ENCODE results near the gene ISX. TPM values are rescaled to one million over a fixed set of nuclear protein-coding genes. Genes with fewer than 3 reads are reported as not detected.

ISX gene
- polyA plus RNA-seq, 2 donors: not detected

DNA sequence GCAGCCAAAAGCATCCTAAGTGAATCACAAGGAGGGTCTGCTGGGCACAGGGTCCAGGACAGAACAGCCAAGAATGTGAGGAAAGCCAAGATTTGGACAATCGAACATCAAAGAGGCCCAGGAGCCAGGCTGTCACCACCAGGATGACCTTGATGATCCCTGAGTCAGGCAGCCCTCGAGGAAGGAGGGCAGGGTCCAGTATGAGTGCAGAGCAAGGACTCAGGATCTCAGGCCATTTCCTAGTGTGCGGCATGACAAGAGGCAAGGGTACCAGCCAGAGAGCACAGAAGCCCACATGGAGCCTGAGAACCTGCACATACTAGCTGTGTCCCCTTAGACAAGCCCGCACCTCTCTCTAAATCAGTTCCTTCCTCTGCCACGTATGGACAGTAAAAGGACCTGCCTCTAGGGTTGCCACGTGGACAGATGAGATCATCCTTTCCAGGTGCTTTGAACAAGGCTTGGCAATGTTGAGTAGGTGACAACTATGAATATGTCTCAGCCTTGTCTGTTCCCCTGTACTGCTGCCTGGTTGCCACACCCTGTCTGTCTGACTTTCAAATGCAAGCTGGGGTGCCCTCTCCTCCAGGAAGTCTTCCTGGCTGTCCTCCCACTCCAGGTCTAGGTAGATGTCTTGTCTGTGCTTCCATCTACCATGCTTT is 32.2 kb upstream of the ISX start:
- H3K4me3 ChIP-seq (ENCODE audit: low read depth in 1 of 2, low read length in 2 of 2): no peak overlapping the region
- no peaks in the 10 kb centered on the region for H3K9me3 ChIP-seq (ENCODE audit: control insufficient read depth in 2 of 2, insufficient read depth in 1 of 2, low read depth in 1 of 2, low read length in 1 of 2)
- peaks cover 0 to 4% of the 10 kb centered on the region in 2 donors for H3K27me3 ChIP-seq (ENCODE audit: control insufficient read depth in 1 of 2, insufficient read depth in 2 of 2, low read length in 2 of 2)
- 70 to 75% methylated on average over 6 of the region's 6 CpGs for WGBS, 2 donors
- H3K36me3 ChIP-seq (ENCODE audit: control insufficient read depth in 2 of 2, insufficient read depth in 2 of 2, low read length in 1 of 2): no peaks in the 10 kb centered on the region
- no peak overlapping the region for H3K27ac ChIP-seq (ENCODE audit: low read depth in 2 of 2, low read length in 1 of 2)
- no peaks in the 10 kb centered on the region for H3K4me1 ChIP-seq (ENCODE audit: control insufficient read depth in 2 of 2, insufficient read depth in 2 of 2, low read length in 1 of 2)

GRCh38 chr22:35034963-35035362 is 31.0 kb upstream of the ISX start:
- no peak overlapping the region for H3K27ac ChIP-seq (ENCODE audit: low read depth in 2 of 2, low read length in 1 of 2)
- H3K9me3 ChIP-seq (ENCODE audit: control insufficient read depth in 2 of 2, insufficient read depth in 1 of 2, low read depth in 1 of 2, low read length in 1 of 2): no peaks in the 10 kb centered on the region
- no peak overlapping the region for H3K4me3 ChIP-seq (ENCODE audit: low read depth in 1 of 2, low read length in 2 of 2)
- peaks cover 0 to 4% of the 10 kb centered on the region in 2 donors for H3K27me3 ChIP-seq (ENCODE audit: control insufficient read depth in 1 of 2, insufficient read depth in 2 of 2, low read length in 2 of 2)
- WGBS, 2 donors: 44 to 46% methylated on average over 3 of the region's 3 CpGs
- no peaks in the 10 kb centered on the region for H3K4me1 ChIP-seq (ENCODE audit: control insufficient read depth in 2 of 2, insufficient read depth in 2 of 2, low read length in 1 of 2)
- no peaks in the 10 kb centered on the region for H3K36me3 ChIP-seq (ENCODE audit: control insufficient read depth in 2 of 2, insufficient read depth in 2 of 2, low read length in 1 of 2)

- Histone ChIP-seq H3K9me3 (ENCODE audit: control insufficient read depth in 2 of 2, insufficient read depth in 1 of 2, low read depth in 1 of 2, low read length in 1 of 2) (no peaks in the 10 kb centered on the region), H3K36me3 (ENCODE audit: control insufficient read depth in 2 of 2, insufficient read depth in 2 of 2, low read length in 1 of 2) (no peaks in the 10 kb centered on the region), H3K27ac (ENCODE audit: low read depth in 2 of 2, low read length in 1 of 2) (no peak overlapping the region), H3K27me3 (ENCODE audit: control insufficient read depth in 1 of 2, insufficient read depth in 2 of 2, low read length in 2 of 2) (peaks cover 0 to 4% of the 10 kb centered on the region in 2 donors), H3K4me3 (ENCODE audit: low read depth in 1 of 2, low read length in 2 of 2) (no peak overlapping the region), H3K4me1 (ENCODE audit: control insufficient read depth in 2 of 2, insufficient read depth in 2 of 2, low read length in 1 of 2) (no peaks in the 10 kb centered on the region)
- WGBS, 2 donors: 63 to 64% methylated on average over 4 of the region's 4 CpGs
Measured at GRCh38 chr22:35037089-35037488, 28.9 kb upstream of the ISX start.

GRCh38 chr22:35039625-35040024 is 26.3 kb upstream of the ISX start:
- H3K4me1 ChIP-seq (ENCODE audit: control insufficient read depth in 2 of 2, insufficient read depth in 2 of 2, low read length in 1 of 2): no peaks in the 10 kb centered on the region
- no peak overlapping the region for H3K4me3 ChIP-seq (ENCODE audit: low read depth in 1 of 2, low read length in 2 of 2)
- WGBS, 2 donors: 51 to 67% methylated on average over 10 of the region's 10 CpGs
- no peaks in the 10 kb centered on the region for H3K36me3 ChIP-seq (ENCODE audit: control insufficient read depth in 2 of 2, insufficient read depth in 2 of 2, low read length in 1 of 2)
- H3K27me3 ChIP-seq (ENCODE audit: control insufficient read depth in 1 of 2, insufficient read depth in 2 of 2, low read length in 2 of 2): no peaks in the 10 kb centered on the region
- H3K9me3 ChIP-seq (ENCODE audit: control insufficient read depth in 2 of 2, insufficient read depth in 1 of 2, low read depth in 1 of 2, low read length in 1 of 2): no peaks in the 10 kb centered on the region
- H3K27ac ChIP-seq (ENCODE audit: low read depth in 2 of 2, low read length in 1 of 2): no peak overlapping the region

DNA sequence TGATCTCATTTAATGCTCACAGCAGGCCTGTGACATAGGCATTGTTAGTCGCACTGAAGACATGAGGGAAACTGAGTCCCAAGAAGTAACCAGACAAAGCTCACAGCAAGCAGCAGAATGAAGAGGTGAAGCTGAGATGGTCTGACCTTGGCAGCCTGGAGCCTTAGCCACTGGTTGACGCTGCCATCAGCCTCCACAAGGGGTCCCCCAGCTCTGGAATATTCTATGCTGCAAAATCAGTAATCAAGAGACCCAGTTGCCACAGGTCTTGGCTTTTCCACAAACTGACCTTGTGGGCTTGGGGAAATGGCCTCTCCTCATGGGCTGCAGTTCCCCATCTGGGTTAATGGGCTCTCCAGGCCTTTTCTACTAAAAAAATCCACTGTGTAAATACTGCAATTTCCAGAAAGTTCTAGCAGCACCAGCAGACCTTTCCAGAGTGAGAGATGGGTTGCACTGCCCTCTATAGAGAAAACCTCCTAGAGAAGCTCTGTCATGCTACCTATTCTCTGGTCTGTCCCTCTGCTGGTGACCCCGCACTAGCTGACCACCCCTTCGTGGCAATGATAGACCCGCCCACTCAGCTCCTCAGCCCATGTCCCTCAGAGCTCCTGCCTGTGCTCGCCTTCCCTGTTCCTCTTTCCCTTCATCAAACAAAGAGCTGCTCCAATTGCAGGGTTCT is 22.6 kb upstream of the ISX start:
- Histone ChIP-seq H3K27ac (ENCODE audit: low read depth in 2 of 2, low read length in 1 of 2) (no peak overlapping the region), H3K27me3 (ENCODE audit: control insufficient read depth in 1 of 2, insufficient read depth in 2 of 2, low read length in 2 of 2) (no peaks in the 10 kb centered on the region), H3K4me1 (ENCODE audit: control insufficient read depth in 2 of 2, insufficient read depth in 2 of 2, low read length in 1 of 2) (no peaks in the 10 kb centered on the region), H3K9me3 (ENCODE audit: control insufficient read depth in 2 of 2, insufficient read depth in 1 of 2, low read depth in 1 of 2, low read length in 1 of 2) (no peaks in the 10 kb centered on the region), H3K36me3 (ENCODE audit: control insufficient read depth in 2 of 2, insufficient read depth in 2 of 2, low read length in 1 of 2) (no peaks in the 10 kb centered on the region), H3K4me3 (ENCODE audit: low read depth in 1 of 2, low read length in 2 of 2) (no peak overlapping the region)
- WGBS, 2 donors: 77 to 81% methylated on average over 6 of the region's 6 CpGs

GRCh38 chr22:35043934-35044319 is 22.0 kb upstream of the ISX start:
- WGBS, 2 donors: 47 to 62% methylated on average over 2 of the region's 2 CpGs
- H3K4me3 ChIP-seq (ENCODE audit: low read depth in 1 of 2, low read length in 2 of 2): no peak overlapping the region
- no peaks in the 10 kb centered on the region for H3K9me3 ChIP-seq (ENCODE audit: control insufficient read depth in 2 of 2, insufficient read depth in 1 of 2, low read depth in 1 of 2, low read length in 1 of 2)
- no peaks in the 10 kb centered on the region for H3K27me3 ChIP-seq (ENCODE audit: control insufficient read depth in 1 of 2, insufficient read depth in 2 of 2, low read length in 2 of 2)
- H3K27ac ChIP-seq (ENCODE audit: low read depth in 2 of 2, low read length in 1 of 2): no peak overlapping the region
- H3K36me3 ChIP-seq (ENCODE audit: control insufficient read depth in 2 of 2, insufficient read depth in 2 of 2, low read length in 1 of 2): no peaks in the 10 kb centered on the region
- H3K4me1 ChIP-seq (ENCODE audit: control insufficient read depth in 2 of 2, insufficient read depth in 2 of 2, low read length in 1 of 2): no peaks in the 10 kb centered on the region

DNA sequence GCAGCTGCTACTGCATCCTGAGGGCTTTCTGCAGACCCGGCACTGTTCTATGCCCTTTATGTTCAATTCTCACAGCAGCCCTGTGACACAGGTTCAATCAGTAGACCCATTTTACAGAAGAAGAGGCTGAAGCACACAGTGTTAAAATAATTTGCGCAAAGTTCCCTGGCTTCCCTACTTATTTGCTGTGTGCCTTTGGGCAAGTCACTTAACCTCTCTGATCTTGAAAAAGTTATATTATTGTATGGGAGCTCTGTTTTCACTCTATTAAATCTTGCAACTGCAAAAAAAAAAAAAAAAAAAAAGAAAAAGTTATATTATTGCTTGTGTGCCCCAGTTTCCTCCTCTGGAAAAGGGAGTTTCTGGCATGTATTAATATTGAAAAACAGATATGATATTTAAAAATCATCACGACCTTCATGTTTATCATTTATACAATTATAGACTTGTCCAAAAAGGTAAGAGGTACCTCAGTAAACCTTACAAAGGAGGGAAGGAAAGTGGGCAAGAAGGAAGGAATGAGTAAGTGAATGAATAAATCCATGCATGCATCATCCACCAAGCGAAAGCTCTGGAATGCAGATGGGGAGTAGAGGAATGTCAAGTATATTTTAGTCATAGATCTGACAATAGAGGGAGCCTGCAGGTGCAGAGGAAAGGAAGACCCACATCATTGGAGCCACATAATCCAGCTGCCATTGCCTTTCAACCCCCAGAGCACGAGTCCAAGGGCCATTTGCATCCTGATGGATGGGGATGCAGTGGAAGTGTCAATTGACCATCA is 21.2 kb upstream of the ISX start:
- Histone ChIP-seq H3K27ac (ENCODE audit: low read depth in 2 of 2, low read length in 1 of 2) (no peak overlapping the region), H3K4me1 (ENCODE audit: control insufficient read depth in 2 of 2, insufficient read depth in 2 of 2, low read length in 1 of 2) (no peaks in the 10 kb centered on the region), H3K4me3 (ENCODE audit: low read depth in 1 of 2, low read length in 2 of 2) (no peak overlapping the region), H3K9me3 (ENCODE audit: control insufficient read depth in 2 of 2, insufficient read depth in 1 of 2, low read depth in 1 of 2, low read length in 1 of 2) (no peaks in the 10 kb centered on the region), H3K27me3 (ENCODE audit: control insufficient read depth in 1 of 2, insufficient read depth in 2 of 2, low read length in 2 of 2) (no peaks in the 10 kb centered on the region), H3K36me3 (ENCODE audit: control insufficient read depth in 2 of 2, insufficient read depth in 2 of 2, low read length in 1 of 2) (no peaks in the 10 kb centered on the region)
- WGBS, 2 donors: 75 to 79% methylated on average over 5 of the region's 5 CpGs

- Histone ChIP-seq H3K4me3 (ENCODE audit: low read depth in 1 of 2, low read length in 2 of 2) (no peak overlapping the region), H3K9me3 (ENCODE audit: control insufficient read depth in 2 of 2, insufficient read depth in 1 of 2, low read depth in 1 of 2, low read length in 1 of 2) (no peaks in the 10 kb centered on the region), H3K27ac (ENCODE audit: low read depth in 2 of 2, low read length in 1 of 2) (no peak overlapping the region), H3K4me1 (ENCODE audit: control insufficient read depth in 2 of 2, insufficient read depth in 2 of 2, low read length in 1 of 2) (no peaks in the 10 kb centered on the region), H3K27me3 (ENCODE audit: control insufficient read depth in 1 of 2, insufficient read depth in 2 of 2, low read length in 2 of 2) (no peaks in the 10 kb centered on the region), H3K36me3 (ENCODE audit: control insufficient read depth in 2 of 2, insufficient read depth in 2 of 2, low read length in 1 of 2) (no peaks in the 10 kb centered on the region)
- 49 to 66% methylated on average over 9 of the region's 9 CpGs for WGBS, 2 donors
Measured at GRCh38 chr22:35045451-35045850, 20.5 kb upstream of the ISX start.

DNA sequence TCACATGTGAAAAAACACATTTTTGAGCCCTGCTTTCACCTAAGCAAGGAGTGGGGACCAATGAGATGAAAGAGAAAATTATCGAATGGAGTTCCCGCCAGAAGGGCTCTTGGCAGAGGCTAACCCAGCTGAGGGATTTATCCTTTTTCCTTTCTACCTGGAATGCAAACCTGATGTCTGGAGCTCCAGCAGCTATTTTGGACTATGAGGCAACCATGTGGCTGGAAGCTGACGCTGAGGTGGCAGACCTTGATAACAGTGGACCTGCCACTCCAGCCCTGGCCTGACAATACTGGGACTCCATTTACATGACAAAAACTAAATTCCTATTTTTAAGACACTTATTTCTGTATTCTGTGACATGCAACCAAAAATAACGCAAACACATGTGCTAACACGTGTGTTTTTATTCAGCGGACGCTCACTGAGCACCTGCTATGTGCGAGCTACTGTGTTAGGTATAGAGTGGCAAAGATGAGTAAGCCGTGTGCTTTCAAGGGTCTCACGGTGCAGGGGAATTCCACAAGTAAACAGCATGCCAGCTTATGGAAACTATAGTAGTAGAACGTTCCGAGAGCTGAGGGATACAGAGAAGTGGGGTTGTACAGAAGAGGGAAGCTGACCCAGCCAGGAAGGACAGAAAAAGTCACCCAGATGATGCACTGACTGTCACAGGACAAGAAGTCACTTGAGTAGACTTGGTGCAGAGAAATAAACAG is 19.1 kb upstream of the ISX start:
- Histone ChIP-seq H3K4me1 (ENCODE audit: control insufficient read depth in 2 of 2, insufficient read depth in 2 of 2, low read length in 1 of 2) (no peaks in the 10 kb centered on the region), H3K27me3 (ENCODE audit: control insufficient read depth in 1 of 2, insufficient read depth in 2 of 2, low read length in 2 of 2) (no peaks in the 10 kb centered on the region), H3K4me3 (ENCODE audit: low read depth in 1 of 2, low read length in 2 of 2) (no peak overlapping the region), H3K9me3 (ENCODE audit: control insufficient read depth in 2 of 2, insufficient read depth in 1 of 2, low read depth in 1 of 2, low read length in 1 of 2) (no peaks in the 10 kb centered on the region), H3K36me3 (ENCODE audit: control insufficient read depth in 2 of 2, insufficient read depth in 2 of 2, low read length in 1 of 2) (no peaks in the 10 kb centered on the region), H3K27ac (ENCODE audit: low read depth in 2 of 2, low read length in 1 of 2) (no peak overlapping the region)
- WGBS, 2 donors: 89 to 92% methylated on average over 12 of the region's 12 CpGs

Data from esophagus (tissue), 2 donors.